A673 (cell line): ENCODE data around the gene SPATS1.

ENCODE experiments used
- EZH2 ChIP-seq: fragments of 200-600 bp; sonication (generic); IDR thresholded peaks from 2 replicates; pipeline ENCODE4 v1.6.1; 2017; ENCODE audit warnings: borderline replicate concordance, low read depth, mild to moderate bottlenecking, mixed read lengths, antibody characterized with exemption, low read length; ENCODE audit not compliant: poor library complexity, severe bottlenecking
- TF ChIP-seq, protein P1 (sequence below): fragments of 300-800, 200-600 bp; sonication (generic); conservative IDR thresholded peaks from 2 replicates; pipeline ENCODE4 v1.5.1; 2017; ENCODE audit warnings: low read depth, mild to moderate bottlenecking, antibody characterized with exemption, low read length, moderate library complexity, mixed read lengths

DNA sequence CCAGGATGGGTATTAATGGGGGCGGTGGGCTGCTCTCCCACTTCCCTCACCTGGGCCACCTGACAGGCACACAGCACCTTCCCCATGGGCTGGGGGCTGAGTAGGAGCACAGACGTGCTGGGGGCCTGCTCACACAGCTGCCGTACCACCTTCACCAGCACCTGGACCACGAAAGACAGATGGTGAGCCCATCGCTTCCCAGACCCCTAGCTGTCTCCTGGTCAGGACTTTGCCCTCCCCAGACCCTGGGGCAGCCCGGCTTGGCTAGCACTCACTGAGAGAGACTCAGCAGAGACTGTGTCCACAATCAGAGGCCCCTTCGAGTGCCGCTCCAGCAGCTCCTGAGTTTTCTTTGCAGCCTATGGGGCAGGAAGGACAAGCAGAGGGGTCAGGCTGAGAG is 41.3 kb upstream of the SPATS1 start:
- TF ChIP-seq, protein P1, sequence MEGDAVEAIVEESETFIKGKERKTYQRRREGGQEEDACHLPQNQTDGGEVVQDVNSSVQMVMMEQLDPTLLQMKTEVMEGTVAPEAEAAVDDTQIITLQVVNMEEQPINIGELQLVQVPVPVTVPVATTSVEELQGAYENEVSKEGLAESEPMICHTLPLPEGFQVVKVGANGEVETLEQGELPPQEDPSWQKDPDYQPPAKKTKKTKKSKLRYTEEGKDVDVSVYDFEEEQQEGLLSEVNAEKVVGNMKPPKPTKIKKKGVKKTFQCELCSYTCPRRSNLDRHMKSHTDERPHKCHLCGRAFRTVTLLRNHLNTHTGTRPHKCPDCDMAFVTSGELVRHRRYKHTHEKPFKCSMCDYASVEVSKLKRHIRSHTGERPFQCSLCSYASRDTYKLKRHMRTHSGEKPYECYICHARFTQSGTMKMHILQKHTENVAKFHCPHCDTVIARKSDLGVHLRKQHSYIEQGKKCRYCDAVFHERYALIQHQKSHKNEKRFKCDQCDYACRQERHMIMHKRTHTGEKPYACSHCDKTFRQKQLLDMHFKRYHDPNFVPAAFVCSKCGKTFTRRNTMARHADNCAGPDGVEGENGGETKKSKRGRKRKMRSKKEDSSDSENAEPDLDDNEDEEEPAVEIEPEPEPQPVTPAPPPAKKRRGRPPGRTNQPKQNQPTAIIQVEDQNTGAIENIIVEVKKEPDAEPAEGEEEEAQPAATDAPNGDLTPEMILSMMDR = no peak
- no peak for TF ChIP-seq EZH2
